Measurements from ENCODE around the gene PITPNC1. TPM values are rescaled to one million over a fixed set of nuclear protein-coding genes. Genes with fewer than 3 reads are reported as not detected.
"Not testable (repeated sequence)": the region's sequence is repeated elsewhere in the genome, so short reads cannot be mapped to it uniquely, and the experiment has no call there.

The PITPNC1 gene
- polyA plus RNA-seq, 1 of the 3 experiments (the other 2 are of a cell fraction), result 18.4 TPM

DNA sequence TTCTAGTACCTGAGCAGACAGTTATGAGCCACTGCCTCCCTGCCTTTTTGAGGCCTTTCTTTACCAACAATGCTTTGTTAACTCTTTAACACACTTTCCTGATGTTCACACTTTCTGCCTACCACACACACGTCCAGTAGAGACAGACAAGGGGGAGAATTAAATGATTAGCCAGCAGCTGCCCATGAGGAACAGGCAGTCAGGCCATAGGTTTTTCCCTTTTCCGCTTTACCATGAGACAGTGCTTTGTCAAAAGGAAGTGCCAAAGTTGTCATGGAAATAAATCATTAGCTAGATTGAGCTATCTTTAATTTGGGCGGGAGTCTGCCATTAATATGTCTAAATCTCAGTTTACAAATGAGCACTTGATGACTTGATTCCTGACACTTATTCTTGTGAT, 102.1 kb downstream of the PITPNC1 start:
- POLR2A ChIA-PET, result no interaction called here
- H3K79me2 ChIP-seq (ENCODE audit: insufficient read depth), result peaks cover 28% of the 10 kb centered on the region; the same call in 1 of the 2 replicates

GRCh38 chr17:67480959-67481358, 103.9 kb downstream of the PITPNC1 start:
- H4K20me1 ChIP-seq (ENCODE audit: insufficient read depth); DNase-seq; H3K36me3 ChIP-seq (replicated peaks in 1 of 2; ENCODE audit: control insufficient read depth in 1 of 2, insufficient read depth in 2 of 2, low read length in 1 of 2); H3K4me1 ChIP-seq (ENCODE audit: control insufficient read depth in 1 of 2, insufficient read depth in 2 of 2, low read depth in 1 of 2, low read length in 1 of 2); H3K4me3 ChIP-seq (ENCODE audit: low read depth in 2 of 2, low read length in 1 of 2); H3K9me2 ChIP-seq; H3K9ac ChIP-seq; H3F3A ChIP-seq (replicated peaks; ENCODE audit: insufficient read depth); POLR2A ChIA-PET; H2AFZ ChIP-seq (ENCODE audit: low read depth); H3K4me2 ChIP-seq; H3K27me3 ChIP-seq (ENCODE audit: insufficient read depth); H3K27ac ChIP-seq (ENCODE audit: low read depth in 2 of 2, low read length in 1 of 2); H3K9me3 ChIP-seq: not testable (repeated sequence)
- CTCF ChIA-PET, result interaction anchor here (0.9 to 14.5 kb wide), 3 partner anchors 9 to 104 kb away, joined by 4 to 284 read pairs (median 234); partner anchors contain the start of gene PITPNC1
- peaks cover 25% of the 10 kb centered on the region; the same call in 1 of the 2 replicates for H3K79me2 ChIP-seq (ENCODE audit: insufficient read depth)
- WGBS (ENCODE audit: low lambda C conversion rate), result 96% methylated on average over 10 of the region's 11 CpGs

More for the DNA sequence above, 102.1 kb downstream of the PITPNC1 start:
- Histone ChIP-seq H3F3A (replicated peaks; ENCODE audit: insufficient read depth) (peaks cover 5% of the 10 kb centered on the region), H3K9ac (no peak overlapping the region), H3K27ac (ENCODE audit: low read depth in 2 of 2, low read length in 1 of 2) (no peak overlapping the region), H3K4me1 (ENCODE audit: control insufficient read depth in 1 of 2, insufficient read depth in 2 of 2, low read depth in 1 of 2, low read length in 1 of 2) (peaks cover 4 to 14% of the 10 kb centered on the region in 2 experiments; a peak in 3 of 4 replicates), H3K36me3 (replicated peaks in 1 of 2; ENCODE audit: control insufficient read depth in 1 of 2, insufficient read depth in 2 of 2, low read length in 1 of 2) (no peaks in the 10 kb centered on the region), H3K9me3 (no peaks in the 10 kb centered on the region), H3K9me2 (no peaks in the 10 kb centered on the region), H2AFZ (ENCODE audit: low read depth) (no peak overlapping the region), H3K27me3 (ENCODE audit: insufficient read depth) (no peaks in the 10 kb centered on the region), H3K4me2 (no peak overlapping the region), H3K4me3 (ENCODE audit: low read depth in 2 of 2, low read length in 1 of 2) (no peak overlapping the region), H4K20me1 (ENCODE audit: insufficient read depth) (no peaks in the 10 kb centered on the region)
- CTCF ChIA-PET, result interaction anchor here (0.9 to 14.5 kb wide), 5 partner anchors 12 to 126 kb away, joined by 3 to 284 read pairs (median 111); partner anchors contain the start of gene PITPNC1
- no peak for DNase-seq
- no peak for TF ChIP-seq NFIC (IDR thresholded peaks at IDR 0.05; ENCODE audit: borderline replicate concordance)
- TF ChIP-seq REST (IDR thresholded peaks at IDR 0.05; ENCODE audit: low read depth, low read length), result no peak
- TF ChIP-seq FOXJ3 (CRISPR knock-in tag; IDR thresholded peaks at IDR 0.05), result no peak
- no peak for TF ChIP-seq GABPA (IDR thresholded peaks at IDR 0.05; ENCODE audit: low read depth)
- TF ChIP-seq MEF2A (IDR thresholded peaks at IDR 0.05; ENCODE audit: borderline replicate concordance, low read depth), result no peak
- no peak for TF ChIP-seq MXI1 (IDR thresholded peaks at IDR 0.05; ENCODE audit: low read depth, low read length)
- TF ChIP-seq RXRA (IDR thresholded peaks at IDR 0.05; ENCODE audit: borderline replicate concordance, low read depth), result no peak
- no peak for TF ChIP-seq RAD21 (IDR thresholded peaks at IDR 0.05; ENCODE audit: low read length)
- no peak for TF ChIP-seq JUND (IDR thresholded peaks at IDR 0.05)
- TF ChIP-seq FOXM1 (IDR thresholded peaks at IDR 0.05; ENCODE audit: low read depth), result no peak
- TF ChIP-seq PBX3 (IDR thresholded peaks at IDR 0.05), result no peak
- 92% methylated on average over 3 of the region's 3 CpGs for WGBS (ENCODE audit: low lambda C conversion rate)
